GM12878 (cell line): ENCODE measurements around the gene DENR. TPM values are rescaled to one million over a fixed set of nuclear protein-coding genes. Genes with fewer than 3 reads are reported as not detected.

Experiments used
- ATF2 ChIP-seq: IDR thresholded peaks from 2 replicates; pipeline ENCODE4 v1.6.1; 2012; ENCODE audit warnings: low read length, inconsistent platforms
- BHLHE40 ChIP-seq, 2 experiments: fragments of 450-650 bp in 1 of 2; IDR thresholded peaks; 2 replicates each; pipeline ENCODE4 v1.6.1; 2011 to 2017; ENCODE audit warnings: low read depth in 2 of 2, borderline replicate concordance in 1 of 2, improper control_type of control experiment in 1 of 2, low read length in 1 of 2, mild to moderate bottlenecking in 1 of 2
- BMI1 ChIP-seq: fragments of 450-650 bp; IDR thresholded peaks from 2 replicates; pipeline ENCODE4 v1.6.1; 2016; ENCODE audit warnings: mild to moderate bottlenecking, moderate library complexity, borderline replicate concordance
- DPF2 ChIP-seq: fragments of 450-650 bp; IDR thresholded peaks from 2 replicates; pipeline ENCODE4 v1.6.1; 2017; ENCODE audit warnings: mild to moderate bottlenecking
- E2F8 ChIP-seq: fragments of 450-650 bp; IDR thresholded peaks from 2 replicates; pipeline ENCODE4 v1.6.1; 2018; ENCODE audit warnings: mild to moderate bottlenecking, low read depth, moderate library complexity; ENCODE audit not compliant: partially characterized antibody
- KAT2A ChIP-seq: conservative IDR thresholded peaks from 2 replicates; pipeline ENCODE4 v1.6.1; 2011; ENCODE audit warnings: low read depth, low read length; ENCODE audit not compliant: control insufficient read depth
- MAX ChIP-seq: IDR thresholded peaks from 2 replicates; pipeline ENCODE4 v1.6.1; 2012; ENCODE audit warnings: low read depth, low read length, improper control_type of control experiment
- MTA3 ChIP-seq: IDR thresholded peaks from 2 replicates; pipeline ENCODE4 v1.6.1; 2012; ENCODE audit warnings: low read length, inconsistent platforms, borderline replicate concordance
- MYC ChIP-seq: IDR thresholded peaks from 2 replicates; pipeline ENCODE4 v1.6.1; 2011; ENCODE audit warnings: mild to moderate bottlenecking, low read length, moderate library complexity, inconsistent platforms; ENCODE audit not compliant: insufficient read depth, insufficient replicate concordance, insufficient read length, severe bottlenecking
- PRDM15 ChIP-seq: fragments of 450-650 bp; formaldehyde crosslinking; IDR thresholded peaks from 2 replicates; pipeline ENCODE4 v1.4.0; 2020; ENCODE audit warnings: mild to moderate bottlenecking, moderate library complexity
- RBBP5 ChIP-seq: fragments of 200-600 bp; sonication (generic); conservative IDR thresholded peaks from 2 replicates; pipeline ENCODE4 v1.6.1; 2016
- SIN3A ChIP-seq: IDR thresholded peaks from 2 replicates; pipeline ENCODE4 v1.6.1; 2012; ENCODE audit warnings: low read depth, low read length, improper control_type of control experiment
- SIX5 ChIP-seq: IDR thresholded peaks from 2 replicates; pipeline ENCODE4 v1.6.1; 2011; ENCODE audit warnings: mild to moderate bottlenecking, low read depth, low read length, moderate library complexity; ENCODE audit not compliant: severe bottlenecking
- SREBF2 ChIP-seq: IDR thresholded peaks from 2 replicates; pipeline ENCODE4 v1.6.1; 2012; ENCODE audit warnings: mild to moderate bottlenecking, low read length
- SUPT20H ChIP-seq: IDR thresholded peaks from 2 replicates; pipeline ENCODE4 v1.6.1; 2011; ENCODE audit warnings: low read depth, mild to moderate bottlenecking, low read length, moderate library complexity, borderline replicate concordance; ENCODE audit not compliant: control insufficient read depth
- TCF12 ChIP-seq: IDR thresholded peaks from 2 replicates; pipeline ENCODE4 v1.6.1; 2011; ENCODE audit warnings: low read depth, mild to moderate bottlenecking, low read length
- ZNF687 ChIP-seq: fragments of 450-650 bp; IDR thresholded peaks from 2 replicates; pipeline ENCODE4 v1.6.1; 2017; ENCODE audit warnings: mild to moderate bottlenecking, moderate library complexity
- polyA plus RNA-seq, 11 experiments: library from polyadenylated mRNA; depleted of rRNA in 4 of 11; unstranded in 6 of 11; stranded (reverse) in 5 of 11; fragments of >200 nt; fragmentation: Nextera tagmentation in 4 of 11; fragmentation: Illumina TruSeq in 1 of 11; extraction: Ambion mirVana in 4 of 11; extraction: Trizol in 1 of 11; gene quantifications; 1 replicate in 1 of 11; 2 replicates in 10 of 11; pipeline versions ENCODE4 v1.2.1 to v1.2.3, GENCODE V29; 2011 to 2016; ENCODE audit warnings: inconsistent platforms in 2 of 11, missing spikeins in 2 of 11, low read depth in 1 of 11
- total RNA-seq, 4 experiments: library from RNA; depleted of rRNA in 3 of 4; stranded (reverse); fragments of >200 nt in 3 of 4; fragmentation: Illumina TruSeq in 1 of 4; extraction: Trizol in 1 of 4; gene quantifications; 2 replicates each; pipeline versions ENCODE4 v1.2.1 to v1.2.3, GENCODE V29; 2013 to 2021

Gene DENR
- total and polyA plus RNA-seq, 10 of the 15 experiments (the other 5 are each of a cell fraction or from before 2014, with no cell fraction given): 29.4 to 97.7 (median 58.3) TPM

- TF ChIP-seq SIX5 (no peak), PRDM15 (CRISPR knock-in tag) (no peak), E2F8 (no peak), MYC (no peak), SUPT20H (no peak), MTA3 (no peak), RBBP5 (no peak), BMI1 (0 out of 2 replicates have a peak, but pooled peaks have one; percentile 39), BHLHE40 (IDR thresholded peaks at IDR 0.05; ENCODE audit: borderline replicate concordance in 1 of 2, low read depth in 2 of 2, low read length in 1 of 2) (no peak), ZNF687 (peak; percentile 56; the same call in 1 of the 2 replicates), DPF2 (peak; percentile 41; the same call in 1 of the 2 replicates), SREBF2 (no peak), MAX (no peak), TCF12 (no peak), SIN3A (no peak), KAT2A (no peak), ATF2 (peak; percentile 35; the same call in 1 of the 2 replicates)
These were observed 27.9 kb upstream of the DENR start (continued) for GRCh38 chr12:122724641-122725243.
